HG03354 (cell line): Measurements from ENCODE around the gene PAGE1.

Experiments used
- ATAC-seq: cut with Tn5 transposase; IDR thresholded peaks from one replicate; pipeline ENCODE4 v1.9.1; 2021; ENCODE audit warnings: mild to moderate bottlenecking; ENCODE audit not compliant: unreplicated experiment, poor library complexity, severe bottlenecking

Gene PAGE1

GRCh38 chrX:49644991-49645637 lies 50.7 kb downstream of the PAGE1 start:
- no peak for ATAC-seq
